Immature natural killer cell (primary cell): ENCODE data around the gene LGALS16. TPM values are rescaled to one million over a fixed set of nuclear protein-coding genes. Genes with fewer than 3 reads are reported as not detected.
"Not testable (repeated sequence)": the region's sequence is repeated elsewhere in the genome, so short reads cannot be mapped to it uniquely, and the experiment has no call there.

Experiments used
- DNase-seq, 3 donors: peaks; one replicate each; pipeline ENCODE4 v3.0.0; 2022; ENCODE audit warnings: mixed read lengths in 1 of 3
- H3K27ac Mint-ChIP-seq, 6 donors: one replicate each; pipeline ENCODE4 v1.8.0; 2020; ENCODE audit warnings: mixed read lengths in 6 of 6, mild to moderate bottlenecking in 5 of 6, inconsistent platforms in 4 of 6, moderate library complexity in 3 of 6
- H3K27me3 Mint-ChIP-seq, 3 donors: one replicate each; pipeline ENCODE4 v1.8.0; 2020 to 2021; ENCODE audit warnings: low read depth in 3 of 3, mild to moderate bottlenecking in 3 of 3, mixed read lengths in 3 of 3, moderate library complexity in 3 of 3, inconsistent platforms in 1 of 3
- H3K36me3 Mint-ChIP-seq, 3 donors: one replicate each; pipeline ENCODE4 v1.8.0; 2020; ENCODE audit warnings: mixed read lengths in 3 of 3, inconsistent platforms in 2 of 3, mild to moderate bottlenecking in 2 of 3
- H3K4me1 Mint-ChIP-seq, 2 donors: one replicate each; pipeline ENCODE4 v1.8.0; 2020; ENCODE audit warnings: inconsistent platforms in 2 of 2, mild to moderate bottlenecking in 2 of 2, mixed read lengths in 2 of 2, moderate library complexity in 1 of 2
- H3K4me3 Mint-ChIP-seq, 5 donors: one replicate each; pipeline ENCODE4 v1.8.0; 2020; ENCODE audit warnings: mild to moderate bottlenecking in 5 of 5, mixed read lengths in 5 of 5, inconsistent platforms in 3 of 5, moderate library complexity in 3 of 5
- H3K9me3 Mint-ChIP-seq, 6 donors: one replicate each; pipeline ENCODE4 v1.8.0; 2020; ENCODE audit warnings: mild to moderate bottlenecking in 6 of 6, mixed read lengths in 6 of 6, inconsistent platforms in 4 of 6, moderate library complexity in 3 of 6
- polyA plus RNA-seq, 3 donors: library from polyadenylated mRNA; unstranded; fragments of 300-500 nt; fragmentation: Illumina TruSeq; gene quantifications; one replicate each; pipeline ENCODE4 v1.2.3, GENCODE V29; 2021

LGALS16 gene
- polyA plus RNA-seq, 3 donors from 2014 or later, result not detected

DNA sequence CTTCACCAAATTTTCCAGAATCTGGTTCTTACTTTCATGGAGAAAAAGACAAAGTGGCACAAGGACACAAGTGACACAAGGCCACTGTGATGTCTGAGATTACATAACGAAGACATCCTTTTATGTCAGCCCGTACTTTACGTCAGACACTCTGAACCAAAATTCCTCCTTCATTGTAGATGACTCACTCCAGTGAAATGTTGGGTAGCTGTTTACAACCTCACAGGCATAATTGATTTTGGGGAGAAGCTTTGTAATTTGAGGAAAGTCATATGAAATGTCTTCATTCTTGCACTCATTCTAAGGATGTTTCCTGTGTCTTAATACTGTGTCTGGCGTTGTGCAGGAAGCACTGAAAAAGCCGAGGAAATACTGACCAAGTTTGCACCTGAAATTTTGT, 28.6 kb downstream of the LGALS16 start:
- Mint-ChIP-seq H3K36me3 (no peaks in the 10 kb centered on the region), H3K9me3 (peaks cover 0 to 3% (median 0%) of the 10 kb centered on the region in 6 donors), H3K27ac (no peak overlapping the region), H3K27me3 (peaks cover 2 to 9% (median 4%) of the 10 kb centered on the region in 3 donors), H3K4me1 (no peaks in the 10 kb centered on the region), H3K4me3 (no peak overlapping the region)
- no peak for DNase-seq

DNA sequence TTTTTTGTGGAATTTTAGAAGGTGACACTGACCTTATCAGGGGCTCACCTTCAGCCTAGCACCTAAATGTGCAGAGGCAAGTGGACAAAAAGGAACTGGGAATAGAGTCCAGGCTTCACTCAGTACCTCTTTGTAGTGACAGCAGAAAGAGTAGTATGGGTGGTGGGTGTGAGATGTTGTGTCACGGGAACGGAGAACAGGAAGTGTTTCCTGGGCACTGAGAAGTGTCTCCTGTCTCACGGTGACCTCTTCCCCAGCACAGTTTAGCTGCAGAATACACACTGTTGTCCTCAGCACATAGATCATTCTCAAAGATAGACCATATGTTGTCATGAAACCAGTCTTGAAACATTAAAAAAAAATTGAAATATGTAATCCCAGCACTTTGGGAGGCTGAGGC, 31.0 kb downstream of the LGALS16 start:
- peaks cover 0 to 8% (median 0%) of the 10 kb centered on the region in 6 donors for H3K9me3 Mint-ChIP-seq
- H3K27me3 Mint-ChIP-seq, result peaks cover 0 to 9% (median 4%) of the 10 kb centered on the region in 3 donors
- H3K27ac Mint-ChIP-seq, result no peak overlapping the region
- no peak overlapping the region for H3K4me3 Mint-ChIP-seq
- H3K36me3 Mint-ChIP-seq, result no peaks in the 10 kb centered on the region
- DNase-seq, result no peak
- H3K4me1 Mint-ChIP-seq, result no peaks in the 10 kb centered on the region

DNA sequence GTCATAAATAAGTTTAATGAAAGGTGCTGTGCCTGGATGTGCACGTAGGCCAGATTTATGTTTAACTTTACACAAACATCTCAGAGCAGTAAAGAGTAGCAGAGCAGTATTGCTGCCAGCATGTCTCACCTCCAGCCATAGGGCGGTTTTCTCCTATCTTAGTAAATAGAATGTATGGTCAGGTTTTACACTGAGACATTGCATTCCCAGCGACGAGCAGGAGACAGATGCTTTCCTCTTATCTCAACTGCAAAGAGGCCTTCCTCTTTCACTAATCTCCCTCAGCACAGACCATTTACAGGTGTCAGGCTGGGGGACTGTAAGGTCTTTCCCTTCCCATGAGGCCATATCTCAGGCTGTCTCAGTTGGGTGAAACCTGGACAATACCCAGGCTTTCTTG, 32.9 kb downstream of the LGALS16 start:
- DNase-seq, H3K27me3 Mint-ChIP-seq, H3K36me3 Mint-ChIP-seq, H3K9me3 Mint-ChIP-seq, H3K27ac Mint-ChIP-seq, H3K4me3 Mint-ChIP-seq, H3K4me1 Mint-ChIP-seq: not testable (repeated sequence)

DNA sequence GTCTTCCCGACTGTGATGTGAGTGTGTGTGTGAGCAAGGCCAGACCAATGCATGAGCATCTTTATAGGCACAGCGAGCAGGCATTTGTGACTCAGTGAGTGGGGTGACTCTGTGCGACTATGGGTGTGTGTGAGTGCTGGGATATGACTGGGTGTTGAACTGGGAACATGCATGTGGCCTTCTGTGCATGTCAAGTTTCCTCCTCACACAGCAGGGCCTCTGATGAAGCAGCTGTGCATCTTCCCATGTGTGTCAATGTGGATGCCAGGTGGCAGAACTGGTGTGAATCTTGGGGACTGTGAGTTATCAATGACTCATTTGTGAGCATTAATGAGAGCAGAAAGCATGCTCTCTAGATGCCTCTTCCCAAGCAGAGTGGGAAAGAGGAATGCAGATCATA, 36.5 kb downstream of the LGALS16 start:
- no peak overlapping the region for H3K4me3 Mint-ChIP-seq
- H3K27ac Mint-ChIP-seq, result no peak overlapping the region
- H3K27me3 Mint-ChIP-seq, result peaks cover 0 to 7% (median 6%) of the 10 kb centered on the region in 3 donors
- H3K4me1 Mint-ChIP-seq, result no peaks in the 10 kb centered on the region
- DNase-seq, result no peak
- peaks cover 0 to 8% (median 0%) of the 10 kb centered on the region in 6 donors for H3K9me3 Mint-ChIP-seq
- H3K36me3 Mint-ChIP-seq, result no peaks in the 10 kb centered on the region

DNA sequence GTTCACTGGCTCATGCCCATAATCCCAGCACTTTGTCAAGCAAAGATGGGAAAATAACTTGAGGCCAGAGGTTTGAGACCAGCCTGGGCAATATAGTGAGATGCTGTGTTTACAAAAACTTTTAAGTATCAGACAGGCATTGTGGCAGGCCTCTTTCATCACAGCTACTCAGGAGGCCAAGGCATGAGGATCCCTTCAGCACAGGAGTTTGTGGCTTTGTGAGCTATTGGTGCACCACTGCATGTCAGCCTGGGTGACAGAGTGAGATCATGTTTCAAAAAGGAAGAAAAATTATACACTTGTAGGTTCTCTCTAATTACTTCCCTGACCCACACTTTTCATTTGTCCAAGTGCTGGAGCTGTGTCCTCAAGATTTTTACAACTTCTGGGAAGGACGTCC, 37.1 kb downstream of the LGALS16 start:
- DNase-seq, result no peak
- Mint-ChIP-seq H3K36me3 (no peaks in the 10 kb centered on the region), H3K4me1 (no peaks in the 10 kb centered on the region), H3K27me3 (peaks cover 0 to 7% (median 6%) of the 10 kb centered on the region in 3 donors), H3K9me3 (peaks cover 0 to 8% (median 0%) of the 10 kb centered on the region in 6 donors), H3K27ac (no peak overlapping the region), H3K4me3 (no peak overlapping the region)

- no peak for DNase-seq
- Mint-ChIP-seq H3K27ac (no peak overlapping the region), H3K27me3 (peaks cover 0 to 10% (median 7%) of the 10 kb centered on the region in 3 donors), H3K9me3 (peaks cover 0 to 1% (median 0%) of the 10 kb centered on the region in 6 donors), H3K4me1 (no peaks in the 10 kb centered on the region), H3K4me3 (no peak overlapping the region), H3K36me3 (no peaks in the 10 kb centered on the region)
Measured at GRCh38 chr19:39695759-39696158, 40.0 kb downstream of the LGALS16 start.

- H3K27me3 Mint-ChIP-seq, result peaks cover 0 to 7% (median 7%) of the 10 kb centered on the region in 3 donors
- H3K36me3 Mint-ChIP-seq, result no peaks in the 10 kb centered on the region
- H3K9me3 Mint-ChIP-seq, result no peaks in the 10 kb centered on the region
- H3K27ac Mint-ChIP-seq, result no peak overlapping the region
- no peaks in the 10 kb centered on the region for H3K4me1 Mint-ChIP-seq
- DNase-seq, result no peak
- H3K4me3 Mint-ChIP-seq, result no peak overlapping the region
Measured at GRCh38 chr19:39696387-39696786, 40.7 kb downstream of the LGALS16 start.

GRCh38 chr19:39698535-39698934, 42.8 kb downstream of the LGALS16 start:
- no peak overlapping the region for H3K4me3 Mint-ChIP-seq
- no peaks in the 10 kb centered on the region for H3K9me3 Mint-ChIP-seq
- peaks cover 0 to 13% (median 7%) of the 10 kb centered on the region in 3 donors for H3K27me3 Mint-ChIP-seq
- H3K4me1 Mint-ChIP-seq, result no peaks in the 10 kb centered on the region
- DNase-seq, result no peak
- no peaks in the 10 kb centered on the region for H3K36me3 Mint-ChIP-seq
- no peak overlapping the region for H3K27ac Mint-ChIP-seq

DNA sequence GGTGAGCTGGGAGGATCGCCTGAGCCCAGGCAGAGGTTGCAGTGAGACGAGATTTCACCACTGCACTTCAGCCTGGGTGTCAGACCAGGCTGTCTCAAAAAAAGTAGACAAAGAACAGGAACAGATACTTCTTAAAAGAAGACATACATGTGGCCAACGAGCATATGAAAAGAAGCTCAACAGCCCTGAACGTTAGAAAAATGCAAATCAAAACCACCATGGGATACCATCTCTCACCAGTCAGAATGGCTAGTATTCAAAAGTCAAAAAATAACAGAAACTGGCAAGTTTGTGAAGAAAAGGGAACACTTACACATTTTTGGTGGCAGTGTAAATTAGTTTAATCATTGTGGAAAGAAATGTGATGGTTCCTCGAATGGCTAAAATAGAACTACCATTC, 45.6 kb downstream of the LGALS16 start:
- no peak overlapping the region for H3K4me3 Mint-ChIP-seq
- peaks cover 0 to 13% (median 3%) of the 10 kb centered on the region in 3 donors for H3K27me3 Mint-ChIP-seq
- no peaks in the 10 kb centered on the region for H3K36me3 Mint-ChIP-seq
- no peaks in the 10 kb centered on the region for H3K9me3 Mint-ChIP-seq
- DNase-seq, result no peak
- H3K4me1 Mint-ChIP-seq, result no peaks in the 10 kb centered on the region
- H3K27ac Mint-ChIP-seq, result no peak overlapping the region

DNA sequence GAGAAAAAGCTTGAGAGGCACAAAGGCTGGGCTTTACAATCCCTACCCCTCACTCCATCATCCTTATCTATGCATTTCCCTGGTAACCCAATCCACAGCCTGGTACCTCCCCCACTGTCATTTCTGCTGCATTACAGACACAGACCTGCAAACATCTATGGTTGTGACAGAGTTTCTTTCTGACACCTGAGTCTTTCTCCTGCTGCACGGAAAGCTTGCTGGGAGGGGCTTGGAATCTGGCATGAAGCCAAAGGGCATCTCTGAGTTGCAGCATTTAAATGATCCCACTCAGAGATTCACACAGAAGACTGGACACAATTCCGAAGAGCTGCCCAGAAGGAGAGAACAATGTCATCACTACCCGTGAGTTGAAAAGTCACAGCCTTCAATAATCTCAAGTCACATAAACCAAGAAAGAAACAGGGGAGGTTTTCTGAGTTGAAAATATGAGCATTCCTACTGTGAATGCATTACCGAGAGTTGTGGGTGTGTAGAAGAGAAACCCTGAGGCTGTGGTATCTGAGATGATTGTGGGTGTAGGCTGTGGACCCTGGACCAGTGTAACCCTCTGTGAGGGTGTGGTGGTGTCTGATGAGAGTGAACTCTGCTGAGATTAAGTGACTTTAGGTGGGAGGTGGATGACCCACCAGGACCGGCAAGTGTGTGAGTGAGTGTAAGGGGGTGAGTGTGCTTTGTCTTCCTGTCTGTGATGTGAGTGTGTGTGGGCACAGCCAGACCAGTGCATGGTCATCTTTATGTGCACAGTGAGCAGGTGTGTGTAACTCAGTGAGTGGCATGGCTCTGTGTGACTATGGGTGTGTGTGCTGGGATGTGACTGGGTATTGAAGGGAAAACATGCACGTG, 48.7 kb downstream of the LGALS16 start, which contains the start of gene LGALS14:
LGALS14 (plus strand) TSS at position 301 of the 864 bp plus-strand sequence; CDS start at position 349, 48 bp downstream.
- H3K4me3 Mint-ChIP-seq, result no peak within 1 kb of the TSS
- H3K9me3 Mint-ChIP-seq, result no peaks in the 10 kb centered on the region

GRCh38 chr19:39705578-39706188, 50.0 kb downstream of the LGALS16 start:
- Mint-ChIP-seq H3K9me3 (no peaks in the 10 kb centered on the region), H3K36me3 (no peaks in the 10 kb centered on the region), H3K4me3 (no peak overlapping the region), H3K27me3 (peaks cover 0 to 13% (median 3%) of the 10 kb centered on the region in 3 donors), H3K4me1 (no peaks in the 10 kb centered on the region), H3K27ac (no peak overlapping the region)
- DNase-seq, result no peak

More for the DNA sequence above, 48.7 kb downstream of the LGALS16 start, which contains the start of gene LGALS14:
- Mint-ChIP-seq H3K36me3 (no peaks in the 10 kb centered on the region), H3K27me3 (peaks cover 0 to 15% (median 3%) of the 10 kb centered on the region in 3 donors), H3K4me1 (no peaks in the 10 kb centered on the region), H3K27ac (no peak within 1 kb of the TSS)
- DNase-seq, result no peak

DNA sequence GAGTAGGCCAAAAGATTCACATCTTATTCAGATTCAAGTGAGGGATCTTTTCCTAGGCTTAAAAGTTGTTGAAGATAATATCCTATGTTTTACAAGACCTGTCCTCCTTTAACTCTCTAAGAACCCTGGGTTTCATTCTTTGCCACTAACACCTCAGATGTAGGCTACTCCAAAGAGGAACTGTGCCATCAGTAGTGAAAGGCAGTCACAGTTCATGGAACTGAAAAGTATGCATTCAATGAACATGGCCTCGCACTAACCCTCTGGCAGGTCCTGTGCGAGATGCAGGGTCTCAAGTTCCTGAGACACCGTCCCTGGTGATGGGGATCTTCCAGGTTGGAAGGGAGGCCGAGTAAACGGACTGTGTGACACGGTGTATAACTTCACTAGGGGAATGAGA, 52.9 kb downstream of the LGALS16 start:
- no peaks in the 10 kb centered on the region for H3K4me1 Mint-ChIP-seq
- H3K27ac Mint-ChIP-seq, result no peak overlapping the region
- no peak for DNase-seq
- H3K9me3 Mint-ChIP-seq, result no peaks in the 10 kb centered on the region
- no peaks in the 10 kb centered on the region for H3K36me3 Mint-ChIP-seq
- no peak overlapping the region for H3K4me3 Mint-ChIP-seq
- H3K27me3 Mint-ChIP-seq, result peaks cover 2 to 12% (median 10%) of the 10 kb centered on the region in 3 donors

DNA sequence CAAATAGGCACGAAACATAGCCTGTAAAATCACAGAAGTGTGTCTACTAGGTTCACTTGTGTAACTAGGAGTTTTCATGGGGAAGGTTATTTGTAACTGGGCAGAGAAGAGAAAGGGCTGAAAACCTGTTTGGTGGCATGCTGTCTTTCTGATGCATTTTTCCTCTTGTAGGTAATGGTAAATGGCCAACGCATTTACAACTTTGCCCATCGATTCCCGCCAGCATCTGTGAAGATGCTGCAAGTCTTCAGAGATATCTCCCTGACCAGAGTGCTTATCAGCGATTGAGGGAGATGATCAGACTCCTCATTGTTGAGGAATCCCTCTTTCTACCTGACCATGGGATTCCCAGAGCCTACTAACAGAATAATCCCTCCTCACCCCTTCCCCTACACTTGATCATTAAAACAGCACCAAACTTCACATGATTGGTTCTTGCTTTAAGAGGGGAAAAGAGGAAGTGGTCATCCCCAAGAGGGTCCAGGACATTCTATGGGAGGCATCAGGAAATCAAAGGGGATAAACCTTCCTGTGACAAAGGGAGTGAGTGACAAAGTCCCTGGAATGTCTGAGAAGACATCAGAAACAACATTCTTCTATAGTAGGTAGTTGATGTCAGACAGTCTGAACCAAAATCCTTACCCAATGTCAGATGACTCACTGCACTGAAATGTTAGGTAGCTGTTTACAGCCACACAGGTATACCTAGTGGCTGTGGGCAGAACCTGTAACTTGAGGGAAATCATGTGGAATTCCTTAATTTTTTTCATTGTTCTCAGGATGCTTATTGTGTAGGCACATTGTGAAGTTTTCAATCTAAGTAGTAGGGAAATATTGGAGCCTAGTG, 53.5 kb downstream of the LGALS16 start:
- H3K4me1 Mint-ChIP-seq, result no peaks in the 10 kb centered on the region
- H3K9me3 Mint-ChIP-seq, result peaks cover 0 to 3% (median 0%) of the 10 kb centered on the region in 6 donors
- no peak overlapping the region for H3K4me3 Mint-ChIP-seq
- DNase-seq, result no peak
- H3K36me3 Mint-ChIP-seq, result no peaks in the 10 kb centered on the region
- H3K27me3 Mint-ChIP-seq, result peaks cover 4 to 14% (median 13%) of the 10 kb centered on the region in 3 donors
- H3K27ac Mint-ChIP-seq, result no peak overlapping the region
